Measurements from ENCODE around the gene KLHL12.

Gene KLHL12

DNA sequence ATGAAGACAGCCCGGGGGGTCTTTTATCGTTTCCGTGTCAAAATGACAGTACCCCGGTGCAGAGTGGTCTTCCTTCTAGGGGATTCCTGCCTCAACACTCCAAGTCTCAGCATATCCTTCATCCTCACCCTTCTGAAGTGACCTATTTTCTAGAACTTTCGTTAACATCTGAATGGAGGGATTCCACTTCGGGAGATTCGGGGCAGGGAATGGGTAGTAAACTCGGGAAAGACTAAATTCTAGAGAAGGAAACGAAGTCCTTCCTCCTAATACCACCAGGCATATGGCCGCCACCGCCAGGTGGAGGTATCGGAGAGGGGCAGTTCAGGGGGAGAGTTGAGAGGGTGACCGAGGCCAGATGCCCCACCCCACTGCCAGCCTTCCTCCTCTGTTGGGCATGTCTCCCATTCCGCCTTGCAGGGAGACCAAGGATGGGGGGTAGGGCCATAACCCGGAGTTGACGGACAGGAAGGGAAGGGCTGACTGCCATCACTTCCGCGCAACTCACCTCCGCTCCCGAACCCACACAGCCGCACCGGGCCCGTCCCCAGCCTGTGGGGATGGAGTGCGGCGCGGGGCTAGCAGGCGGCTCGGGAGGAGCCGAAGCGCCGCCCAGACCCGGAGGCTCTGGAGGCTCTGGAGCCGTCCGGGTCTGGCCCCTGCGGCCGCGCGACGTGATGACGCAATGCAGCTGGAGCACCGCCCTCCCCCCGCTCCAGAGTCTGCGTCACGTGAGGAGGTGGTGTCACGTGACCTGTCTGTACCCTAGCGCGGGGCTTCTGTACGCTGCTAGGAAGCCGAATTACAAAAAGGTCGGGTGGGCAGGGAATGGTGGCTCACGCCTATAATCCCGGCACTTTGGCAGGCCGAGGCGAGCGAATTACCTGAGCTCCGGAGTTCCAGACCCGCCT, at the start of gene KLHL12:
TSS of gene KLHL12 (minus strand) at position 654 of the 911 bp plus-strand sequence. CDS start 2,072 bp downstream, outside the sequence.
- DNase-seq: peak; percentile 94

DNA sequence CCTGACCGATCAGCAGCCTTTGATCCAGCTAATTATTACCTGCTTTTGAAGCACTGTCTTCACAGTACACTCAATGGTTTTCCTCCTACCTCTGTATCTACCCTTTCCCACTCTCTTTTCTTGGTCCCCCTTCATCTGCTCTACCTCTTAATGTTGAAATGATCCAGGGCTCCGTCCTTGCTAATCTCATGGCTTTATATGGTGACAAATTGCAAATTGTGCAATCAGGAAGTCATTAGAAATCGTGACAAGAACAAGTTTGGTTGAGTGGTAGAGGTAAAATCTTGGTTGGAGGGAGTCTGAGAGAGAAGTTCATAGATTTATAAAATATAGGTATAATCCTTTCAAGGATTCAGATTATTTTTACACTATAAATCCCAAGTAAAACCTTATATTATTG, 49.6 kb upstream of the KLHL12 start:
- no peak for DNase-seq

DNA sequence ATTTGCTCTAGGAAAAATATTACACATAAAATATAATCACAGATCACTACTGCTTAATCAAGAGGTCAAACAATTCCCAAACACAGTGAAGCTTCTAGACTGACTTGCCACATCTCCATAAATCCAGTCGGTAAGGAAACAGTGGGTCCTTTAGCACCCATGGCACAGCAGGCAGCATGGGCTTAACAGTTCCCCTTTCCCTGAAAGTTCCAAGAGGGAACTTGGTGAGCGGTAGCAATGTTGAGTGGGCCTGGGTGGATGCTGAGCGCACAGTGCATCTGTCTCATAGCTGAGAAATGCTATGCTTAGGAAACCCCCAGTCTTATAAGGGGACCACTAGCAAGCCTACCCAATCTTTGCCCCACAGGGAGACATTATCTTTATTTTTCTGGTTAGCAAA, 47.8 kb upstream of the KLHL12 start:
- DNase-seq: no peak

DNA sequence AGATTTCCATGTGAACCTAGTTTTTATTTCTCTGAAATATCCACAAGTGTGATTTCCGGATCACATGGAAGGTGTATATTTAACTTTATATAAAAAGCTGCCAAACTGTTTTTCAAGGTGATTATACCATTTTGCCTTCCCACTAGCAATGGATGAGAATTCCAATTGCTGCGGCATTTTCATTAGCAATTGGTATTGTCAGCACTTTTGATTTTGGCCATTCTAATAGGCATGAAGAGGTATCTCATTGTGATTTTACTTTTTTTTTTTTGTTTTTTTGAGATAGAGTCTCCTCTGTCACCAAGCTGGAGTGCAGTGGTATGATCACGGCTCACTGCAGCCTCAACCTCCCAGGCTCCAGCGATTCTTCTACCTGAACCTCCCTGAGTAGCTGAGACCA, 45.0 kb upstream of the KLHL12 start:
- DNase-seq: no peak

DNA sequence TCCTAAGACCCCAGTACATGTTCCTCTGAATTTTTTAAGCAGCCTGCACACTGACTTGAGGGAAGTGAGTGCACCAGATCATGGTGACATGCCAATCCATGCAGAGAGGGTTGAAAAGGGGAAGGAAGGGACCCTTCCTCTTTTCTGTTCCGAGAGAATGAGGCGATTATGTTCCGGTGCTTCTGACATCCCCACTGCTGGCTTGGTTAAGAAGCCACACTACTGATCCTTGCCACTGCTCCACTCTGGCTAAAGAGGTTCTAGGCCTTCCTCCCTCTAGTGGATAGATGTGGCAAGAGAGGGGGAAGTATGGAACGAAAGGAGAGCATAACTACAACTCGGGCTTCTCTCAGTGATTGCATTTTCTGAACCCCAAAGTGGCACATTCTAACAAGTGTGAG, 41.9 kb upstream of the KLHL12 start:
- no peak for DNase-seq

DNA sequence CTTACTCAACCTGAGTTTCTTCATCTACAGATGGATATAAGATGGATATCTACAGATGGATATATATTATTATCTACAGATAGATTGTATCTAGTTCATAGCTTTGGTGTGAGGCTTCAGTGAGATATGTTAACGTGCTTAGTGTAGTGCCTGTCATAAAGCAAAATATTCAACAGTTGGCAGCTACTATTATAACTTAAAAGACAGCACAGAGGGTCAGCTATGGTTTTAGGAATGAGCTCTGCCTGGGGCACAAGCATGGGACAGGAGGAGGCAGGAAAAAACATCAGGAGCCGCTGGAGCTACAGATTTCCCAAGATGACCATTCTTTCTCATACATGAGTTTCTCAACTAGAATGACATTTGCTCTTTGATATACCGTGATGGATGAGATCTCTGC, 41.3 kb upstream of the KLHL12 start:
- no peak for DNase-seq

DNA sequence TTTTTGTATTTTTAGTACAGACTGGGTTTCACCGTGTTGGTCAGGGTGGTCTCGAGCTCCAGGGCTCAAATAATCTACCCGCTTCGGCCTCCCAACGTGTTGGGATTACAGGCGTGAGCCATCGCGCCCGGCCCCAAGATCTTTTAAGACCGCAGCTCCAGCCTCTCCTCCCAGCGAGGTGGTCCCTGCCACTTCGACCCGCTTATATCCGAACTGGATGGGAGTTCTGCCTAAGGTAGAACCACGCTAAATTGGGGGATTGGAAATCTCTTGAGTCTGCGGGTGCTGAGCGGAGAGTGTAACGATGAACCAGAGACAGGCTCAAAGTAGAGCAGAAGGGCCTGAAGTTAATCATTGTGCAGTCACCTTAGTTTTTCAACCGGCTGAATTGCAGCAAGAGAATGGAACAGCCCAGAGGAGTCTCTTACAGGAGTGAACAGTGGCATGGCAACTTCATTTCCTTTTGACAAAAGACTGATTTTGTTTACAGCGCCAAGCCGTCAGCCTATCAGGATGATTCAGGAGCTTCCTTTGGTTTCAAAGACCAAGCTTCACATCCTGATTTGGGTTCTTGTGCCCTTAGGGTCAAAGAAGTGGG, 40.7 kb upstream of the KLHL12 start:
- no peak for DNase-seq

DNA sequence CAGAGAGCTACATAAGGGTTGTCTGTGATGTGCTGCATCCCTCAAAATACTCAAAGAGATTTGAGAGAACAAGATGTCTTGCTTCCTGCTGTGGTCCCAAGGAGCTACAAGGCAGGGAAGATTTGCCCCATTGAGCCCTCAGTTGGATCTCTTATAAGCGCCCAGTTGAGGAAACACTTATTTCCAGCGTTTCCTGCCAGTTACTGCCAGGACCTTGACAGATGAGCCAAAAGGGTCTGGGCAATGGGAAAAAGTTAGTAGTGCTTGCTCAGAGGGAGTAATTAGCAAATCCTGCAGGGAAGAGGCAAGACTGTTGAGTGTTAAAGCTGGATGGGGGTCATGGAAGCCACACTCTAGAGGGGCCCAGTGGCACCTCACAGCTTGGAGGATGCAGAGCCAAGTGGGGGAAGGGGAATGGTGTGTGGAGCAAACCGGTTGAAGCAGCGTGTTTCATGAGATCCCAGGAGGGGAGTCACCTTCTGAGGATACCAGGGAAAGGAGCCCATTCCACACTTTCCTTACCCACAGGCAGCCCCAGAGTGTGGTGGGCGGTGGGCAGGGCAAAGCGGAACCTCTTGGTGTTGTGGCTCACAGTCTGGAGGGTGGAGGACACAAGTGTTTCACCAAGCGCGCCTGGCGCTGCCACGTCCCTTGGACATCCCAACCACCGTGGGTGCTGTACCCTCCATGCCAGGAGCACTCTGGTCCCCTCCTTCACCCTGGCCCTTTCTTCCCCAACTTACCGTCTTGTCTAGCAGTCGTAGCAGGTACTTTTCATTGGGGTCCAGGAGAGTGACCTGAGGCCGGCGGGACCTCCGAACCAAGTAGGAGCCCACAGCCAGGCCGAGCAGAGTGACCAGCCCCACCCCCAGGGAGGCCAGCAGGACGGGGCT, 39.2 kb upstream of the KLHL12 start:
- no peak for DNase-seq

DNA sequence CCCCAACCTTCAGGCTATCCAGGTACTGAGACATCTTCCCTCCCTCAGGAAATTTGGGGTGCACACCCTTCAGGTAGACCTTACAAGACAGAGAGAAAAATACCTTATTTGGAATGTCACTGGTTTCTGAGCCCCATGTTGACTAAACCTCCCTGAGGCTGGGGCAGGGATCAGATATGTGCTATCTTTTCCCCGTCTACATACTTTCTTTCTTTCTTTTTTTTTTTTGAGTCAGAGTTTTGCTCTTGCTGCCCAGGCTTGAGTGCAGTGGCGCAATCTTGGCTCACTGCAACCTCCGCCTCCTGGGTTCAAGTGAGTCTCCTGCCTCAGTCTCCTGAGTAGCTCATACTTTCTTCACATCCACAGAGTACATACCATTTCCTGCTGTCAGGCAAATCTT, 38.4 kb upstream of the KLHL12 start:
- DNase-seq: no peak

DNA sequence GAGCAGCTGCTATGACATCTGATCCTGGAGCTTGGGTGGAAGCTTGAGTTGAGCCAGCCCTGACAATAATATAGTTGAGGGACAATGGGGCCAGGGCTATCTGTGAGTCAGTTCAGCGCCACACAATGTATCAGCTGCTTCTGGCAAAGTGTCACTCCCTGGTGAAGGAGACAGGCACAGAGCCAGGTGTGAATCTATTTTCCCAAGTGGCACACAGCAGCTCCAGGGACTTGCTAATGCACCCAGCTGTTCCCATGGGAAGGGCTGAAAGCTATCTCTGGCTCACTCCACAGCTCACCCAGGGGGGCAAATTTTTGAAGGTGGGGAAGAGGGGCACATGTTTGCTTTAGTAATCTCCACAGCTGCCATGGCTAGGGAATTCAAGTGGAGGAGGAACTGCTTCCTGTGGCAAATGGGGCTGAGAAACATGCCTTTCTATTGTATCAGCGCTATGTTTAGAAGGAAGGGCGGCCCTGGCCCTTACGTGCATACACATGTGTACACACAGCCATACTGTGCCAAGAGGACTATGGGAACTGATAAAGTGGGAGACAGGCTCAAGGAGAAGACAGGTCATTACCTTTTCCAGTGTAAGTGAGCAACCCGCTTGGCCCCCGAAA, 37.9 kb upstream of the KLHL12 start:
- DNase-seq: no peak

DNA sequence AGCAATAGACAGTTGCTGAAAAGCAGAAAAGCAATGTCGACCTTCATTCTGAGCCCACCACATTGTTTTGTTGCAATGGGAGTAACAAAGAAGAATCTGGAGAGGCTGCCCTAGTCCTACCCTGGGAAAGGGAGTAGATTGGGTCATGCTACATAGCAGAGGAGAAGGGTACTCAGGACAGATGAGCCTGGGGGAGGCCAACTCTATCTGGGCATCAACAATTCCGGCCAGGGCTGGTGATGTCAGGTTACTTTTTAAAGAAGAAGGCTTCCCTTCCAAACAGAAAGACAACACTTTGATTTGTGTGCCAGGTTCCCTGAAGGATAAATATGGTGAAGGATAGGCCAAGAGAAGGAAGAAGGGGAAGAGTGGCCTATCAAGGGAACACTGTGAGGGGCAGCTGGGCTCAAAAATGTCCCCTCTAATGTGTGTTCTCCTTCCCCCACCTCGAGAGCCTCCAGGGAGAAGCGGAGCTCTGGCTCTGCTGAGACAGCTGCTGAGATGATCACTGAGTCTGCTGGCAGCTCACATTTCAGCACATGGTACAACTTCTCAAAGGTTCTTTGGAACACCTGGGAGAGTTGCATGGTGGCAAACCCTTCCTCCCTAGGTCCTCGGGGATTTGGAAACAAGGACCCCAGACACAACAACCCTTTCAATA, 34.3 kb upstream of the KLHL12 start:
- no peak for DNase-seq

DNA sequence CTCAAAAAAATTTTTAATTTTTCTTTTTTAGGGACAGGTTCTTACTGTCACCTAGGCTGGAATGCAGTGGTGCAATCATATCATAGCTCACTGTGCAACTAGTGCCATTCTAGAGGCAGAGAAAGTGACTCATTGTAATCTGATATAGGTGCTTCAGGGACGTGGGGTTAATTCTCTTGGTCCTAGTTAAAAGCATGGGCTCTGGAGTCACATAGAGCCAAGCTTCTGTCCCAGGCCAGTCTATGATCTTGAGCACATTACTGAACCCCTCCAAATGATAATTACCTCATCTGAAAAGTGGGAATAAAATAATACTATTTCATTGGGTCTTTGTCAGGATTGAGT, 32.2 kb upstream of the KLHL12 start:
- no peak for DNase-seq

DNA sequence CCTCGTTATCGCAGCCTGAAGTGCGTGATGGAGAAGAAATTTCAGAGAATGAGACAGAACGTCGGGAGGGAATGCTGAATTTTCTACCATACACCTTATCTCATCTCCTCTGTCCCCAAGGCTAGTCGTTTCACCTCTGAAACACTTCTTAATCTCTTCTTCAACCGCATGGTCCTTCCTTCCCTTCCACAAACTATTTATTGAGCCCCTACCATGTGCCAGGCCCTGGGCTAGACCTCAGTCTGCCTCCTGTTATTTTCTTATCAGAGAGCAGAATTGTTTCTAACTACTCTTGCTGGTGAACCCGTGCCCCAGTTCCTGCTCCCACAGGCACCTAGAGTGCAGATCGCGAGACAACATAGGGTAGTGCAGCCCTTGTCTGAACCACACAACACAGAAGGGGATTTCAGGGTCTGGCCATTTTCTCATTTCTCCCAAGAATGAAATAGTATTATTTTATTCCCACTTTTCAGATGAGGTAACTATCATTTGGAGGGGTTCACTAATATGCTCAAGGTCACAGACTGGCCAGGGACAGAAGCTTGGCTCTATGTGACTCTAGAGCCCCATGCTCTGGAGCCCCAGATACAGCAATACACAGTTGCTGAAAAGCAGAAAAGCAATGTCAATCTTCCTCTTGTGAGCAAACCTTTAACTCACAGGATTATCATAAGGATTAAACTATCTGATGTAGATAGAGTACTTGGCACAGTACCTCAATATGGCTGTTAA, 31.7 kb upstream of the KLHL12 start:
- no peak for DNase-seq

DNA sequence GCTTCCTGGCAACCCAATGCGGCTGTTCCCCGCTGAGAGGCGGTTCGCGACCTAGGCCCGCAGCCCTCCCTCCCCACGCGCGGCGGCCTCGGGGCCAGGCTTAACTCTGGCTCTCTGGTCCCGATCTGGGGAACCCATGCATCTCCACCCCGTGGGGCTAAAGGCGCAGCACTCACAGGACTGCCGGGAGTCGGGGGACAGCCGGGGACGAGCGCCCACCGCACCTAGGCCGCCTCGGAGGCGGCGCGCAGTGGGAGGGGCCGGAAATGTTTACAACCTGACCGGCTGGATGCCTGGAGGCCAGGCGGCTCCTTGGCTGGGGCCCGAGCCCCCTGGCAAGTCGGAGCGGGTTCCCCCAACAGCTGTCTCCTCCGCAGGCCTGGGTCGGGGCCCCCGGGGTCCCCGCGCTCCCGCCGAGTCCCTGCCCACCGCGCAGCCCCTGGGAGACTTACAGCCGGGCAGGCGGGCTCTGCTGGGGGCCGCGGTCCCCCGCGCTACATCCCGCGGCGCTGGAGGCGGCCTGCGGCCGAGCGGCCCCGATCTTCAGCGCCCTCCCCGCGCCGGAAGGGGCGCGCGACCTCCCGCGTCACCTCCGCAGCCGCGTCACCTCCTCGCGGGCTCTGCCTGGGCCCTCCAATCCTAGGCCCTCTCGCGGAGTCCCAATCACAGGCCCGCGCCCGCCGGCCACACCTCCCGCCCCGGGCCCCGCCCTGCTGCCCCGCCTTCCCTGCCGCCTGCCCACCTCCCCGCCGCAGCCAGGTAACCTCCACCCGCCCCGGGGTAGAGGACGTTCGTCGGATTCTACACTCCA, 30.9 kb upstream of the KLHL12 start, which contains the start of gene ADIPOR1:
TSS of gene ADIPOR1 (minus strand) at position 580 of the 811 bp plus-strand sequence. CDS start 7,242 bp downstream, outside the sequence.
- DNase-seq: peak; percentile 94

DNA sequence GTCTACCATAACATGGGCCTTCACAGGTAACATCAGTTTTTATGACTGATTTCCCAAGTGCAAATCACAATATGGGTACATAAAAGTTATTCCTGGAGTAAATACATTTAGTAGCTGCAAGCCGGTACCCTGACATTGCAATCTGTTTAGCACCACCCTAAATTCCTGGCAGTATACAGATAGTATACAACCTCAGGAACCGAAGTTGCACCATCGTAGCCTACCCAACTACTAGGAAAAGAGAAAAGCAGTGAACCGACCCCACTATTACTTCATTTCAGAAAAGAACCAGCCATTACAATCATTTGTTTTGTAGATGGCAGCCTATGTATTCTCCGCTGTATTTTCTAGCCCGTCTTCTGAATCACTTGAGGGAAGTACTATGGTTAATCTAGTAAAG, 29.9 kb upstream of the KLHL12 start:
- no peak for DNase-seq

DNA sequence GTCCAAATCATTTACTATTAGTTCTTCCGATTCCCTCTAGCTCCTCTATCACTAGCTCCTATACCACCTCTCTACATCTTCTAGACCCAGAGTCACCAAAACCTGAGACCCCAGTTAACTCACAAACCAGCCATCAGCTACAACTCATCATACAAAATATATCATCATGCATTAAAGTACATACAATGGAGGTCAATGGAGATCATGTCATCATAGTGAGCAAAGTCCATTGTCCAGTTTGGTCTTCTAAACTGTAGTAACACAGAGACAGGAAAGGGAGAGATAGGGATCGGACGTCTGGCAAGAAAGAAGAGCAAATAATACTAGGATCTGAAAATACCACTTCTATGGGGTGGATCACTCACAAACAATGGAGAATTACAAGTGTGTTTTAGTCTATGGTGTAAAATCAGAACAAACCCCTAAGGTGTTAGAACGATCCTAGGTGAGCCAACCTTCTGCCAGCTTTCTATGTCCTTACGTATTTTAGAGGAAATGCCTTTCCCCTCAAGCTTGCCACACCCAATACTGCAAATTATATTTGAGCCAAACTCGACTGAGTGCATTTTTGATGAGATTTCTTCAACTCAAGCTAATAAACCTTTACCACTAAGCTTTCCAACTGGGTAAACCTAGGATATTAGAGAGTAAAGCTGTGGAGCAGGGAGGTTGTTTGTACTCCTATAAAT, 27.2 kb upstream of the KLHL12 start:
- DNase-seq: no peak

DNA sequence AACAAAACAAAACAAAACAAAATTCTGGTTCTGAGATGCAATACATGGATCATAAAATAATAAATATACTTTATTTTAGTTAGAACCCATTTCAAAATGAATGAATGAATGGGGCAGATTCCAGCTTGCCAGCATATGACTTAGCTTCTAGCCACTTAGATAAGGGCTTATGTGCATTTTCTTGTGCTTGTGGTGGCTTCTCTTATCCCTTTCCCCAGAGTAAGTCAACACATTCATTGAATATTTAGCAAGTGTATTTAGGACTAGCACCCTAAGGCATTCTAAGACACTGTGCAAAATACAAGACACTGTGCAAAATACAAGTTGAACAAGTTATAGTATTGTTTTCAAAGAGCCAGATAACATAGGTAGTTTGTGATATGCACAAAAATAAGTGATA, 26.4 kb upstream of the KLHL12 start:
- DNase-seq: no peak

DNA sequence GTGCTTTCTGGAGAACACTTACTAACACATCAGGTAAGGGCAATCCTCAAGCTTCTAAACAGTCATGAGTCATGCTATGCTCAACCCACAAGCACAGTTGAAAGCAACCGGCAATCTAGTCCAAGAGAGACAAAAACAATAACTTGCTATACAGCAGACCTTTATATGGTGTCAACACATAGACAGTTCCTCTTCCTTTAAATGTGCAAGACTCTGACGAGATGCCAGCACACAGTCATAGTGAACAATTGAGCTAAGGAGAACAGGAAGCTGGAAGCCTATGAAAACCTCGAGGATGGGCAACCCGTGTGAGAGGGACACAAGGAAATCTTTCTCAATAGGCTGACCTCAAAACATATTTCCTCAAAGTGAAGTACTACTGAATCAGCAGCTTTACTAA, 25.8 kb upstream of the KLHL12 start:
- DNase-seq: no peak

DNA sequence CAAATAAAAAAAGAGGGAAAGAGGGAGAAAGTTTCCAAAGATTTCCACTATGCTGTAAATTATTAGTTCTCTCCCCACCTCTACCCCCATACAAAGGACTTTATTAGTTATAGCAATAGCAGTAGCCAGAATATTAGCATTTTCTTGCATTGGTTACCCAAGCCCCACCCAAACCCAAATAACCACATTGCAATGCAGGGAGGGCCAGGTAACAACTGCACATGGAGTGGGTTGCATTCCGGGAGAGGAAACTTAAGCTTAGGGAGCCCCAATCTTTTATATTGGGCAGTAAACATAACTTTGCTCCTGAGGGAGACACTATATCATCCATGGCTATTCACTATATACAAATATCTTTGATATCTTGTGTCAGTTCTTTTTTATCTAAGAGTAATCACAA, 25.1 kb upstream of the KLHL12 start:
- no peak for DNase-seq

DNA sequence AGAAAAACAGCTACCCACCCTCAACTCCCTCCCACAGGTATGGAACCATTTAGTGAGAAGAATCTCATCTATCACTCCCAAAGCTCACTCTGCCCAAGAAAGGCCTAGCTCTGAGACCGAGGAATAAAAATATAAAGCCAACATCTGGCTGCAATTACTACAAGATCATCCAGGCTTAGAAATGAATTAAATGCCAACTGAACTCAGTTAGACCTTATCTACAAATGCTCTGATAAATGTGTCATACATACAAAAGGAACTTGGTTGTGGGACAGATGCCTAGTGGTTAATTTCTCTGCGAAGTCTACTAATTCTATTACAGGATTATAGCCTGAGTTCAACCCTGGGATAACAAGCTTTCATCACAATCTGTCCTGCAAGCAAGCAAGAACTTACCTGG, 24.4 kb upstream of the KLHL12 start:
- DNase-seq: no peak
